GM15510 (cell line): ENCODE measurements around the gene CPNE5.

Experiments
- POLR2A ChIP-seq: IDR thresholded peaks from 3 replicates; pipeline ENCODE4 v1.6.1; 2011; ENCODE audit warnings: borderline replicate concordance; ENCODE audit not compliant: insufficient read length; ENCODE audit errors: extremely low read depth

CPNE5 gene

DNA sequence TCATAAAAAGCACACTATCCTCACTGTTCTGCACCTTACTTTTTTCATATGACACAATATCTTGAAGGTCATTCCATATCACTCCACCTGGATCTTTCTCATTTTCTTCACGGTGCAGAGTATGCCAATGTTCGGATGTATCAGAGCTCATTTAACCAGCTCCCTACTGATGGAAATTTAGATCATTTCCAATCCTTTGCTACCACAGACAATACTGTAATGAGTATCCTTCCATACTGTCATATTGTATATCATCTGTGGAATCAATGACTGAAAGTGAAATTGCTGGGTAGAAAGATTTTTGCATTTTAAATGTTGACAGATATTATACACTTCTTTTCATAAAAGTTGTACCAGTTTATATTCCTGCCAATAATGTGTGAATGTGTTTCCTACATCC is 143.8 kb downstream of the CPNE5 start:
- no peak for TF ChIP-seq POLR2A

DNA sequence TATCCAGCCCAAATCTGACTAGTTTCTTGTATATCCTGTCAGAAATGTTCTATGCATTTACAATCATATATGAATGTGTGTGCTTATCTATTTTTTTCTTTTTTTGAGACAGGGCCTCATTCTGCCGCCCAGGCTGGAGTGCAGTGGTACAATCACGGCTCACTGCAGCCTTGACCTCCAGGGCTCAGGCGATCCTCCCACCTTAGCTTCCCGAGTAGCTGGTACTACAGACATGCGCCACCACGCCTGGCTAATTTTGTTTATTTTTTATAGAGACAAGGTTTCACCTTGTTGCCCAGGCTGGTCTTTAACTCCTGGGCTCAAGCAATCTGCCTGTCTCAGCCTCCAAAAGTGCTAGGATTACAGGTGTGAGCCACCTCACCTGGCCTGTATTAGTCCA is 144.6 kb downstream of the CPNE5 start:
- no peak for TF ChIP-seq POLR2A

- no peak for TF ChIP-seq POLR2A
Measured at GRCh38 chr6:36692861-36693702, 146.2 kb downstream of the CPNE5 start.

- TF ChIP-seq POLR2A: peak; percentile 19
Measured at GRCh38 chr6:36692220-36692619, 147.0 kb downstream of the CPNE5 start.

DNA sequence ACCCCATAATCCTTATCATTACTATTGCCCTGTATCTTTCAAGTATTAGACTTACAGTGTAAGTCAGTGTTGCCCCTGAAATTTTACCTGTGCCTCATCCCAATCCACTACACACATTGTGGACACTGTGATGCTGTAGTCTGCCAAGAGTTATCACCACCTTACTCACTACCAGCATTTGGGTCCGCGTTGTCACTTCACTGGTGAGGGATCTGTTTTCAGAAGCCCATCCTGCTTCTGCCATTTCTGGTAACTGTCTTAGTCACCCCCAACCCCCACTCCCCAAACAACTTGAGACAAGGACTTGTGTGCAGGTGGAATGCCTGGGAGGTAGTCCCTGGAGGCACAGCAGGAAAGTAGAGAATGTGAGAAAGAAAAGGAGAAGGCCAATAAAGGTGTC is 147.6 kb downstream of the CPNE5 start:
- TF ChIP-seq POLR2A: no peak

DNA sequence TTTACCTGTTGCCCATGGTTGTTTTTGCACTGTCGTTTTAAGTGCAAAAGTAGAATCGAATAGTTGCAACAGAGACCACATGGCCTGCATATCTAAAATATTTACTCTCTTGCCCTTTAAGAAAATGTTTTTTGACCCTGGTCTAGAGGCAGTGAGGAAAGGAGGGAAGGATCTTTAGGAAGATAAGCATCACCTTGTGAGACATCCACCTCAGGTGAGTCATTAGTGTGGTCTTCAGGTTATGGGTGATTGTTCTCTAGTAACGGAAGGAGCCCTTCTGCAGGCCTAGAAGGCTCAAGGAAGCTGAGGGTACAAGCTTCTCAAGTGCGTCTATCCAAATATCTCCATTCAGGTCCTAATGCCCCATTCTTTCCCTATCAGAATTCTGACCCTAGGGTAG is 148.2 kb downstream of the CPNE5 start:
- TF ChIP-seq POLR2A: no peak
